Adrenal gland (tissue), 12 donors: ENCODE measurements around the gene FBXO21. TPM values are rescaled to one million over a fixed set of nuclear protein-coding genes. Genes with fewer than 3 reads are reported as not detected.

Experiments used
- DNase-seq, 7 donors: peaks; one replicate each; pipeline ENCODE4 v3.0.0-alpha.2; 2019 to 2020
- H3K27ac ChIP-seq, 5 donors: fragments of 200-600 bp; sonication (generic) in 4 of 5; 1 replicate in 3 of 5; 2 replicates in 2 of 5; pipeline versions ENCODE4 v1.5.1 to v1.8.0; 2016 to 2020; ENCODE audit warnings: mild to moderate bottlenecking in 1 of 5
- H3K27me3 ChIP-seq: fragments of 200-600 bp; 2 replicates; pipeline ENCODE4 v1.8.0; 2021
- H3K36me3 ChIP-seq, 2 donors: fragments of 200-600 bp; replicated peaks in 1 of 2; 1 replicate in 1 of 2; 2 replicates in 1 of 2; pipeline versions ENCODE4 v1.5.1 to v1.8.0; 2018 to 2022
- H3K4me1 ChIP-seq, 2 donors: fragments of 200-600 bp; replicated peaks in 1 of 2; 1 replicate in 1 of 2; 2 replicates in 1 of 2; pipeline versions ENCODE4 v1.5.1 to v1.8.0; 2018 to 2021
- H3K4me3 ChIP-seq, 4 donors: fragments of 200-600 bp; sonication (generic) in 3 of 4; one replicate each; pipeline ENCODE4 v1.5.1; 2016 to 2018
- H3K9me3 ChIP-seq, 3 donors: fragments of 200-600 bp; sonication (generic) in 1 of 3; replicated peaks in 1 of 3; 1 replicate in 2 of 3; 2 replicates in 1 of 3; pipeline versions ENCODE4 v1.5.1 to v1.8.0; 2016 to 2021
- POLR2A ChIP-seq, 2 donors: fragments of 450-650 bp; IDR thresholded peaks; one replicate each; pipeline ENCODE4 v1.6.1; 2017; ENCODE audit warnings: antibody characterized with exemption in 2 of 2, mild to moderate bottlenecking in 2 of 2, moderate library complexity in 1 of 2
- WGBS, 4 donors: extraction: QIAGEN DNeasy Blood & Tissue Kit in 2 of 4; methylation state at CpG; one replicate each; pipeline versions ENCODE4 v1.1.5 to v1.1.7; 2013 to 2017; 5-methylcytosine and 5-hydroxymethylcytosine counted together
- intact Hi-C, 2 donors: fragments of 100-400 bp; cut with DNase I; formaldehyde crosslinking; loops; one replicate each; pipeline versions ENCODE4 v1.14.1 to v1.15.0; 2022 to 2023
- polyA plus RNA-seq, 3 donors: library from polyadenylated mRNA; stranded (reverse); fragments of 200-250 nt in 2 of 3; fragments of 350-450 nt in 1 of 3; fragmentation: Illumina TruSeq in 1 of 3; extraction: RNeasy Lipid Tissue Mini Kit (QIAGEN cat#74804) in 1 of 3; gene quantifications; one replicate each; pipeline ENCODE4 v1.2.3, GENCODE V29; 2013 to 2014
- total RNA-seq, 9 donors: library from RNA; depleted of rRNA in 4 of 9; stranded (reverse); fragments of >200 nt in 4 of 9; fragments of 120-200 nt in 1 of 9; fragmentation: NEBNext Ultra II Directional in 1 of 9; extraction: Animal tissue kit (Norgen Biotek cat#: 25700) in 1 of 9; gene quantifications; one replicate each; pipeline versions ENCODE4 v1.1.0 to v1.2.4, GENCODE V29; 2013 to 2023
- TF ChIP-seq, protein P1 (sequence below), 6 experiments: fragments of 450-650 bp in 4 of 6; fragments of 200-600 bp in 2 of 6; sonication (generic) in 1 of 6; IDR thresholded peaks; 1 replicate in 5 of 6; 2 replicates in 1 of 6; pipeline versions ENCODE4 v1.5.1 to v1.8.0; 2016 to 2021; ENCODE audit warnings: antibody characterized with exemption in 6 of 6, mild to moderate bottlenecking in 2 of 6, moderate library complexity in 1 of 6
- donor health status: healthy with polysubstance abuse.
- donor health status: Bipolar disorder and iron deficiency.
- donor health status: DM: yes; HTN: yes; CAD: no.
- donor health status: DM: no; HTN: no; CAD: no.
- donor health status: DM: no; HTN: no; CAD: no.
- donor health status: DM: yes; HTN: yes; CAD: no.

FBXO21 gene
- total and polyA plus RNA-seq, 12 donors, result 22.8 to 309 (median 103) TPM

DNA sequence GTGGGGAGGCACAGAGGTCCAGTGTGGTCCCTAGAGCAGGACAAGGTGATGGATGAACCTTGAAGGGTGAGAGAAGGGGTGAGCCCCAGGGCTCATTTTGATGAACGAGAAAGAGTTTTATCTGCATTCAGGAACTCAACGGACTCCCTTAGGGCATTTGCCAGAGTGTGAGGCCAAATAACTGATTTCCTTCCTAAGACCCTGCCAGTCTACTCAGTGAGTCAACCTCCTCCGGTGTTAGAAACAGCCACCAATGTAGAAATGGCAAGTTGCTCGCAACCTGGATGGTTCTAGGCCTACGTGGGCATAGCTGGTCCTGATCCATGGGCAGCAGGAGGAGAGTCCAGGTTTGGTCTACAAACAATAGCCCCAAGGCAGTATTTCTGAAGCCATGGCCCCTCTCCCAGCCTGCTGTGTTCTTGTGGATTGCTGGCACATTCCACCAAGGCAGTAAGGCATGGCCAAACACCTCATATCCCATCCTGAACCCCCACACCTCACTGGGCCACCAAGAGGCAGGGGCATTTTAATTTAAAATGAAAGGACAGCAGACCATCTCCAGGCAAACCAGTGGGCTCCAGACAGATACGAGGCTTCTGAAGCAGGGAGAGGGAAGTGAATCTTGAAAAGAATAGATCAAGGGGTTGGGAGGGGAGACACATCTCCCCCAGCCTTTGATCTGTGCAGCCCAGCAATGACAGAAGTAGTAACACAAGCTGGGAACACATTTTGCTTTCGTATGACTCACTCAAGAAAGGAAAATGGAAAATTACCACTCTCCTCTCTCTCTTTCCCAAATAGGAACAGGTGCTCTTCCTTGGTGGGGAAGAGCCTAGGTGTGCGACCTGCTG, 65.6 kb downstream of the FBXO21 start:
- 63 to 69% (median 68%) methylated on average over 8 of the region's 8 CpGs for WGBS, 4 donors
- DNase-seq, result no peak
- Histone ChIP-seq H3K4me1 (peaks cover 7 to 19% of the 10 kb centered on the region in 2 donors), H3K27me3 (no peaks in the 10 kb centered on the region), H3K36me3 (no peaks in the 10 kb centered on the region), H3K9me3 (no peaks in the 10 kb centered on the region), H3K4me3 (no peak overlapping the region), H3K27ac (peak overlapping the region in 3 of 5 donors; percentile 4 to 82 (median 56))
- TF ChIP-seq POLR2A (IDR thresholded peaks at IDR 0.05), result no peak
- TF ChIP-seq, protein P1, sequence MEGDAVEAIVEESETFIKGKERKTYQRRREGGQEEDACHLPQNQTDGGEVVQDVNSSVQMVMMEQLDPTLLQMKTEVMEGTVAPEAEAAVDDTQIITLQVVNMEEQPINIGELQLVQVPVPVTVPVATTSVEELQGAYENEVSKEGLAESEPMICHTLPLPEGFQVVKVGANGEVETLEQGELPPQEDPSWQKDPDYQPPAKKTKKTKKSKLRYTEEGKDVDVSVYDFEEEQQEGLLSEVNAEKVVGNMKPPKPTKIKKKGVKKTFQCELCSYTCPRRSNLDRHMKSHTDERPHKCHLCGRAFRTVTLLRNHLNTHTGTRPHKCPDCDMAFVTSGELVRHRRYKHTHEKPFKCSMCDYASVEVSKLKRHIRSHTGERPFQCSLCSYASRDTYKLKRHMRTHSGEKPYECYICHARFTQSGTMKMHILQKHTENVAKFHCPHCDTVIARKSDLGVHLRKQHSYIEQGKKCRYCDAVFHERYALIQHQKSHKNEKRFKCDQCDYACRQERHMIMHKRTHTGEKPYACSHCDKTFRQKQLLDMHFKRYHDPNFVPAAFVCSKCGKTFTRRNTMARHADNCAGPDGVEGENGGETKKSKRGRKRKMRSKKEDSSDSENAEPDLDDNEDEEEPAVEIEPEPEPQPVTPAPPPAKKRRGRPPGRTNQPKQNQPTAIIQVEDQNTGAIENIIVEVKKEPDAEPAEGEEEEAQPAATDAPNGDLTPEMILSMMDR (IDR thresholded peaks at IDR 0.05), result no peak
- intact Hi-C loops, result no loop called here

DNA sequence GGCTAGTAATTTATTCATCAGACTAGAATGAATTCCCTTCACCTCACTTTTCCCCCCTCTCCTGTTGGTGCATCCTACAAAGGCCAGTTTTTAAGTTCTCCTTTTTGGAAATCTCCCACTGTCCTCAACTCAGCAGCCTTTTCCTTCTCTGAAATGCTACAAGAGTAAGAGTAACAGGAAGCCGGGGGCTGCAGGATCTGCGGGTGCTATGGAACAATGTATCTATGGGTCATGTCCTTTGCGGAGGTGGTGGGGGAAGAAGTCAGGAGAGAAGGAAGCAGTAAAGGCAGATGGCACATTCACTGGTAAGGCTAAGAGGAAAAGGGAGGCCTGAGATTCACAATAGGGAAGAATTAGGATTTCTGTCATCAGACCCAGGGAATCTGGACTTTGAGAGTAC, 68.8 kb downstream of the FBXO21 start:
- H3K4me1 ChIP-seq, result peaks cover 12 to 31% of the 10 kb centered on the region in 2 donors
- WGBS, 4 donors, result 57 to 74% (median 59%) methylated on average over 3 of the region's 3 CpGs
- no peaks in the 10 kb centered on the region for H3K27me3 ChIP-seq
- peak overlapping the region in 3 of 5 donors; percentile 10 to 36 (median 29) for H3K27ac ChIP-seq
- TF ChIP-seq, protein P1 (IDR thresholded peaks at IDR 0.05), result no peak
- no peak for TF ChIP-seq POLR2A (IDR thresholded peaks at IDR 0.05)
- DNase-seq, result no peak
- H3K36me3 ChIP-seq, result no peaks in the 10 kb centered on the region
- no peaks in the 10 kb centered on the region for H3K9me3 ChIP-seq
- H3K4me3 ChIP-seq, result no peak overlapping the region
- intact Hi-C loops, result loop anchor here in 1 of 2 donors (2.0 kb wide), 1 partner anchor 97 kb away; no protein-coding TSS in a partner anchor

DNA sequence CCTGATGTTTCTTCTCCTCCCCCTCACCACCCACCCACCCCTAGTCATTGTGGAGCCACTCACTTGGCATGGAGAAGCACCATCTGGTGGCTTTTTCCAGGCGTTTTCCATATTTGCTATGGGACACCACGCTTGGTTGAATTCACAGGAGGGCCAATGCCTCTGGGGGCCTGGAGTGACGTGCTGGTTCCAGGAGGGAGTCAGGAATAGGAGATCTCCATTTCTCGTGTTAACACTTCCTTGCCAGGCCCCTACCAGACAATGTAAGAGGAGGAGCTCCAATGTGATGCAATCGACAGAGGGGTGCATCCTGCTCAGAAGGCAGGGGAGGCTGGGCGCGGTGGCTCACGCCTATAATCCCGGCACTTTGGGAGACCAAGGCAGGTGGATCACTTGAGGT, 69.5 kb downstream of the FBXO21 start:
- Histone ChIP-seq H3K4me1 (peaks cover 12 to 31% of the 10 kb centered on the region in 2 donors), H3K36me3 (no peaks in the 10 kb centered on the region), H3K27ac (no peak overlapping the region), H3K27me3 (no peaks in the 10 kb centered on the region), H3K9me3 (no peaks in the 10 kb centered on the region), H3K4me3 (no peak overlapping the region)
- DNase-seq, result no peak
- TF ChIP-seq POLR2A (IDR thresholded peaks at IDR 0.05), result no peak
- TF ChIP-seq, protein P1 (IDR thresholded peaks at IDR 0.05), result no peak
- 78 to 88% (median 80%) methylated on average over 8 to 9 of the region's 9 CpGs for WGBS, 4 donors
- intact Hi-C loops, result loop anchor here in 1 of 2 donors (2.0 kb wide), 1 partner anchor 96 kb away; no protein-coding TSS in a partner anchor

DNA sequence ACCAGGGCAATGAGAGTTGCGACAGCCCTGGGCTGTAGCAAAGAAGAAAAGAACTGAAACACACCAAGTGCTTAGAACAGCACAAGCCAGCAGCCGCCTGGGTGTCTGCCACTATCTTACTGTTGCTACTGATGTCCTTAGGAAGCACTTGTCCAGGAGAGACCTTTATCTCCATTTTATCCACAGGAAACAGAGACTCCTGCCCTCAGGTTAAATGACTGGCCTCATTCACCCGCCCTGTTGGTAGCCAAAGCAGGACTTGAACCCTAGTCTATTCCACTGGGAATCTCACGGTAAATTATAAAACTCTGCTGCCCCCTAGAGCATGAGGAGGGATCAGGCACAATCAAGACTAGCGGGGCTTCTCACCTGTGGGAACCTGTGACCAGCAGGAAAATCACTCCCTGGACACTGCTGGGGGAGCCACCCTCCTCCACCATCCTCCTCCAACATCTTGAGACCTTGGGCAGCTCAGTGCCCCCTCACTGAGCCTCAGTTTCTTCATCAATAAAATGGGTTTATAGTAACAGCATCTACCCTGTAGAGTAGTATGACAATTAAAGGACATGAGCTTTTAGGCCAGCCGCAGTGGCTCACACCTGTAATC, 70.6 kb downstream of the FBXO21 start:
- DNase-seq, result peak in 1 of 7 donors; percentile 50
- no peak overlapping the region for H3K27ac ChIP-seq
- intact Hi-C loops, result loop anchor here in 1 of 2 donors (2.0 kb wide), 1 partner anchor 95 kb away; no protein-coding TSS in a partner anchor
- H3K27me3 ChIP-seq, result no peaks in the 10 kb centered on the region
- peaks cover 12 to 24% of the 10 kb centered on the region in 2 donors for H3K4me1 ChIP-seq
- 59 to 67% (median 61%) methylated on average over 4 to 6 of the region's 6 CpGs for WGBS, 4 donors
- TF ChIP-seq POLR2A (IDR thresholded peaks at IDR 0.05), result no peak
- TF ChIP-seq, protein P1 (IDR thresholded peaks at IDR 0.05), result peak; percentile 51 to 77 (median 66)
- H3K4me3 ChIP-seq, result no peak overlapping the region
- H3K36me3 ChIP-seq, result no peaks in the 10 kb centered on the region
- no peaks in the 10 kb centered on the region for H3K9me3 ChIP-seq
